GM12872 (cell line): ENCODE results near the gene DCANP1.

ENCODE experiments used
- TF ChIP-seq, protein P1 (sequence below): IDR thresholded peaks from 3 replicates; pipeline ENCODE4 v1.5.1; 2011; ENCODE audit warnings: low read depth, mild to moderate bottlenecking, low read length, moderate library complexity; ENCODE audit not compliant: insufficient read depth

DCANP1 gene

DNA sequence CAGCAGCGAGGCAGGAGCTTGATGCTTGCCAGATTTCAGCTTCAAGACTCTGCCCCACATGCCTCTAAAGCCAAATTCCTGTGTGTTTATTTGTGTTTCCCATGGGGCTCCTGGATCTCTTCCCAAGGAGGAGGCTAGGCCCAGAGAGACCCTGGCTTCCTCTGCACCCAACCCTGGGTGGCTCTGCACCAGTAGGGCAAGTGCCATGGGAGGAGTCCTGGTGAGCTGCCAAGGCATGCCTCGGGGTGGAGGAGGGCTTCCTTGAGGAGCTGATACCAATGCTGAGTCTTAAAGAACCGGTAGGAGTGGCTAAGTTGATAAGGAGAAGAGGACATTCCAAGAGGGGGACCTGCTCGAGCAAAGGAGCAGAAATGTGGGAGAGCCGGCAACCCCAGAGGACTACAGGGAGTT lies 11.8 kb upstream of the DCANP1 start:
- TF ChIP-seq, protein P1, sequence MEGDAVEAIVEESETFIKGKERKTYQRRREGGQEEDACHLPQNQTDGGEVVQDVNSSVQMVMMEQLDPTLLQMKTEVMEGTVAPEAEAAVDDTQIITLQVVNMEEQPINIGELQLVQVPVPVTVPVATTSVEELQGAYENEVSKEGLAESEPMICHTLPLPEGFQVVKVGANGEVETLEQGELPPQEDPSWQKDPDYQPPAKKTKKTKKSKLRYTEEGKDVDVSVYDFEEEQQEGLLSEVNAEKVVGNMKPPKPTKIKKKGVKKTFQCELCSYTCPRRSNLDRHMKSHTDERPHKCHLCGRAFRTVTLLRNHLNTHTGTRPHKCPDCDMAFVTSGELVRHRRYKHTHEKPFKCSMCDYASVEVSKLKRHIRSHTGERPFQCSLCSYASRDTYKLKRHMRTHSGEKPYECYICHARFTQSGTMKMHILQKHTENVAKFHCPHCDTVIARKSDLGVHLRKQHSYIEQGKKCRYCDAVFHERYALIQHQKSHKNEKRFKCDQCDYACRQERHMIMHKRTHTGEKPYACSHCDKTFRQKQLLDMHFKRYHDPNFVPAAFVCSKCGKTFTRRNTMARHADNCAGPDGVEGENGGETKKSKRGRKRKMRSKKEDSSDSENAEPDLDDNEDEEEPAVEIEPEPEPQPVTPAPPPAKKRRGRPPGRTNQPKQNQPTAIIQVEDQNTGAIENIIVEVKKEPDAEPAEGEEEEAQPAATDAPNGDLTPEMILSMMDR, result no peak

DNA sequence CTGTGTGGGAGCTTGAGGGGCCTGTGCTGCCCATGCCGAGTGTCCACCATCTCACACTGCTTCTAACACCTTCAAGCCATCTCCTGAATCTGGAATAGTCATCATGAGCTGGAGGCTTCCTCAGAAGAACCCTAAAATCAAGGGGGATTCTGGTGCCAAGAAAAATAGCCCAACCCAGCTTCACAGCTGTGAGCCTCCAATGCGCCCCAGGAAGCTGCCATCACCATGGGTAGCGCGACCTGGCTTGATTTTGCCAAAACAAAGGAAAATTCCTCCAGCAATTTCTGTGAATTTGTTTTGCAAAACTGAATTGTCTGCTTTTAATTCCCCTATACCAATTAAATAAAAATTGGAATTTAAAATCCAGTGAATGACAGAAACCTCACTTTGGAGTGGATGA lies 11.2 kb upstream of the DCANP1 start:
- TF ChIP-seq, protein P1, result no peak

DNA sequence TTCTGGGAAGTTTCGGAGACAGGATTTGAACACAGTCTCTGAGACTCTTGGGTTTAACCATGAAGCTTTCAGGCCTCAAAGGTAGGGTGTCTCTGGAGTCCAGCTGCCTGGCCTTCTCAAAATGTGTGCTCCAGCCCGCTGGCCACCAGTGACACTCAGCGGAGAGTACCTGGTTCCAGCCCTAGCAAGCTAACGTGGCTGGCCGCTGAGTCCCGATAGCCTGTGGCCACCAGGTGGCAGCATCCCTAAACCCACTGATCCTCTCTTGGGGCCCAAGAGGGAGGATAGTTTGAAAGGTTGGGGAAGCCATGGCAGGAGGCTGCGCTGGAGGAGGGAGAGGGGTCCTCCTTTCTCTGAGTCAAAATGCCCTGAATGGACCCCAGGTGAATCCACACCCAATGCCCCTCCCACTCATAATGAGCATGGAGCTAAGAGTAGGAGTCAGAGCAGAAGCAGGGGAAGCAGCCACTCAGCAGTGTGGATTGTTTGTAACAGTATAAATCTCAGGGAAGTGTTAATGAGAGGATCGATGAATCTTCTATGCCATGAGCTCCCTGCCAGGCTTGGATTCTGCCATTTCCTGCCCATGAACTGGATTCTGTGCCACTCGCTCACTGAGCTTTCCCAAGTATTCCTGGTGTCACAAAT lies 10.4 kb upstream of the DCANP1 start:
- TF ChIP-seq, protein P1, result peak; percentile 97

DNA sequence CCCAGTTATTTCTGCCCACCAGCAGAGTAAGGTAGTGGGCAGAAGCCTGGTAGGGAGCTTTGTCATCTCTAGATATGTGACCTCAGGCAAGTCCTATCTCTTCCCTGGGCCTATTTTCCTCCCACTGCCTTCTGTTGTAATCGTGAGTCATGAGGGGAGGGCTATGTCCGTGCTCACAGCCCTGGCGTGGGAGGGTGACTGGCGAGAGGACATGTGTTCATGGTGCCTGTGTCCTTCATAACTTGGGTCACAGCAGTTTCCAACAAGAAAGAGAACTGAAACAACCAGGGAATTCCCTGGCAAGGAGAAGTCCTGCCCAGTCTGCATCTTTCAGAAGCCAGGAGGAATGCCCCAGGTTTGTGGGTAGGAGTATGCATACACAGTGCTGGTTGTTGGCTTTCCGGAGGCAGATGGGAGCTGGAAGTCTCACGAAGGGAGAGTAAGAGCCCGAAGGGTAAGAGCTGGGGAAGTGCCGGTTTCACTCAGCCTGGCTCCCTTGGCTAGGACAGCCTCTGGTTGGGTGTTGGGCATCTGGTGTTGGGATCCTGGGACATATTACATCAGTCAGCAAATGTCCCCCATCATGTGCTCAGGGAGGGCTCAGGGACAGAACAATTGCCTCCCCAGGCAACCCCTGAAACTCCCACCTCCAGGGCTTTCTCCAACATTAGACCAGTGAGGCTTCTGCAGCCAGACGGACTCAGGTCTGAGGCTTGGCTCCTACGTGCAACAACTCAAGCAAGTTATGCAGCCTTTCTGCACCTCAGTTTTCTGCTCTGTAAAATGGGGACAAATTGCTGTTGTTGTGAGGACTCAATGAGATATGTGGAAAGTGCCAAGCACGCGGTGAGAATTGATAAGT lies 9.3 kb upstream of the DCANP1 start:
- TF ChIP-seq, protein P1, result no peak

DNA sequence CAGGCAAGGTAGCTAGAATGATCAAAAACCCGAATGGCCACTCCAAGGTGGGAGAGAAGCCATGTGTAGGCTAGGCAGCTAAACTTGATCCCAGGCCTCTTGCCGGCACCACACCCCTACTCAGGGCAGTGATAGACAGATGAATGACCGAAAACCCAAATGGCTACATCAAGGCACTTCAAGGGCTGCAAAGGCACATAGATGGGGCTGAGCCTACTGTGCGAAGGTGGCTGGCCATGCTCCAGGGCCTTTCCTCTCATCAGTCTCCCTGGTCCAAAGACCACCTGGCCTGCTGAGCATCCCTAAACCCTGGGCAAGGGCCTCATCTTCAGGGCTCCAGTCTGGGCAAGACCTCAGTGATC lies 8.7 kb upstream of the DCANP1 start:
- TF ChIP-seq, protein P1, result no peak

DNA sequence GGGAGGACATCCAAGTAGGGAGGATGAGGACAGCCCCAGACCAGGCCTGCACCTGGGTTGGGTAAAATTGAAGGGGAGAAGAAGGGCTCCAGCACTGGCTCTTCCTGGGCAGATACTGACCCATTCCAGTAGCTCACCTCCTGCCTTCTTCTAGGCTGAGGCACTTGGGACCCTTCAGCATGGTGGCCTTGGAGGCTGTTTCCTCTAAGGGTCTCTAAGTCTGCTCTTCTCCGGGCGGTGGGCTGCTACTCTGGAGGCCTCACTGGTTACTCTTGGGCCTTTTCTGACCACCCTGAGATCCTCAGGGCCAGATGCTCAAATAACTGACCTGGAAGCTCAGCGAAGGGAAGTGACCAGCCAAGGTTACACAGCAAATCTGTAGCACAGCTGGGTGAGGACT lies 7.8 kb upstream of the DCANP1 start:
- TF ChIP-seq, protein P1, result no peak

DNA sequence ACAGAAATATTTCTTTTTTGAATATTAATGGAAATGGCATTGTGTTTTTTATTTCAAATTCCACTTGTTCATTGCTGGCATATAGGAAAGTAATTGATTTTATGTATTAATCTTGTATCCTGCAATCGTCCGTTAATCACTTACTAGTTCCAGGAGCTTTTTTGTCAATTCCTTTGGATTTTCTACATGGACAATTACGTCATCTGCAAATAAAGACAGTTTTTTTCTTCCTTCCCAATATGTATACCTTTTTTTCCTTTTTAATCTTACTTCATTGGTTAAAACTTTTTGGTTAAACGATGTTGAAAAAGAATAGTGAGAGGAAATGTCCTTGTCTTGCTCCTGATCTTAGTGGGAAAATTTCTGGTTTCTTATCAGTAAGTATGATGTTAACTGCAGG lies 6.5 kb upstream of the DCANP1 start:
- TF ChIP-seq, protein P1, result no peak
